HL-60 (cell line): Measurements from ENCODE around the gene ZBTB7C.

ENCODE experiments used
- DNase-seq, 2 experiments: peaks; one replicate each; pipeline ENCODE4 v3.0.0-alpha.2; 2010 to 2020; ENCODE audit warnings: low read depth in 1 of 2, low spot score in 1 of 2
- H3K27ac ChIP-seq: fragments of 250-450 bp; sonication (Bioruptor Pico); replicated peaks from 2 replicates; pipeline ENCODE4 v1.5.1; 2020; ENCODE audit warnings: mild to moderate bottlenecking, moderate library complexity
- H3K27me3 ChIP-seq: fragments of 250-450 bp; sonication (Bioruptor Pico); 2 replicates; pipeline ENCODE4 v1.5.1; 2021; ENCODE audit warnings: mild to moderate bottlenecking, moderate library complexity; ENCODE audit not compliant: insufficient read depth, poor library complexity, severe bottlenecking
- H3K4me3 ChIP-seq: replicated peaks from 2 replicates; pipeline ENCODE4 v1.5.1; 2011; ENCODE audit warnings: mild to moderate bottlenecking, control low read depth, low read length; ENCODE audit not compliant: insufficient read depth
- GABPA ChIP-seq: IDR thresholded peaks from 2 replicates; pipeline ENCODE4 v1.6.1; 2012; ENCODE audit warnings: low read depth
- POLR2AphosphoS5 ChIP-seq: IDR thresholded peaks from 2 replicates; pipeline ENCODE4 v1.6.1; 2012; ENCODE audit warnings: low read depth
- SPI1 ChIP-seq: IDR thresholded peaks from 2 replicates; pipeline ENCODE4 v1.6.1; 2012; ENCODE audit warnings: low read depth, mild to moderate bottlenecking, borderline replicate concordance
- TF ChIP-seq, protein P1 (sequence below): IDR thresholded peaks from one replicate; pipeline ENCODE4 v1.5.1; 2011; ENCODE audit warnings: low read length, control low read depth, inconsistent platforms; ENCODE audit not compliant: insufficient read depth
- TF ChIP-seq, protein P2 (sequence below): IDR thresholded peaks from 2 replicates; pipeline ENCODE4 v1.6.1; 2012; ENCODE audit warnings: low read depth; ENCODE audit not compliant: insufficient replicate concordance

Gene ZBTB7C

DNA sequence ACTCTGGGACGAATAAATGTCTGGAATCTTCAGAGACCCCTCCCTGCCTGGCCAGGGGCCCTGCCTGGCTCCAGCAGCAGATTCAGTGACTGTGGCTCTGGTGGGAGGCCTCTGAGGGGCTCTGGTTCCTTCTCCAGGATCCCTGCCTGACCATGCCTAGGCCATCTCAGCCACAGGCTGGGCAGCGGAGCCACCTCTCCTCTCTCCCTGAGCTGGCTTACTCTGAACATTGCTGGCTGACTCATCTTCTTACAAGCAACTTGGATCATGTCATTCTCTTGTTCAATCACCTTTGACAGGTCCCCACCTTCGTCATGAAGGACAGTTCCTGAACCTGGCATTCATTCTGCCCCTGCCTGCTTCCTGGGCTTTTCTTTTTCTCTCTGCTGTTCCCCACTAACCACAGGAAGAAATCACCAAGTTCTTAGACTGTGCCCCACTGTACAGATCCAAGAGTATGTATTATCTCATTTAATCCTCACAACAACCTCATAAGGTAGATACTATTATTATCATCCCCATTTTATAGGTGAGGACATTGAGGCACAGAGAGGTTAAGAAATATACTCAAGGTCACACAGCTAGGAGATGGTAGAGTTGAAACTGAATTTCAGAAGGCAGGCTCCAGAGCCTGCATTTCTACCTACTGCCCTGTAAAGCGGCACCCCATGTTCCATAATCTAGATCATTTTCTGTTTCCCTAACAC, 323.2 kb downstream of the ZBTB7C start:
- Histone ChIP-seq H3K27ac (no peak overlapping the region), H3K27me3 (peaks cover 3% of the 10 kb centered on the region), H3K4me3 (no peak overlapping the region)
- TF ChIP-seq, protein P1, sequence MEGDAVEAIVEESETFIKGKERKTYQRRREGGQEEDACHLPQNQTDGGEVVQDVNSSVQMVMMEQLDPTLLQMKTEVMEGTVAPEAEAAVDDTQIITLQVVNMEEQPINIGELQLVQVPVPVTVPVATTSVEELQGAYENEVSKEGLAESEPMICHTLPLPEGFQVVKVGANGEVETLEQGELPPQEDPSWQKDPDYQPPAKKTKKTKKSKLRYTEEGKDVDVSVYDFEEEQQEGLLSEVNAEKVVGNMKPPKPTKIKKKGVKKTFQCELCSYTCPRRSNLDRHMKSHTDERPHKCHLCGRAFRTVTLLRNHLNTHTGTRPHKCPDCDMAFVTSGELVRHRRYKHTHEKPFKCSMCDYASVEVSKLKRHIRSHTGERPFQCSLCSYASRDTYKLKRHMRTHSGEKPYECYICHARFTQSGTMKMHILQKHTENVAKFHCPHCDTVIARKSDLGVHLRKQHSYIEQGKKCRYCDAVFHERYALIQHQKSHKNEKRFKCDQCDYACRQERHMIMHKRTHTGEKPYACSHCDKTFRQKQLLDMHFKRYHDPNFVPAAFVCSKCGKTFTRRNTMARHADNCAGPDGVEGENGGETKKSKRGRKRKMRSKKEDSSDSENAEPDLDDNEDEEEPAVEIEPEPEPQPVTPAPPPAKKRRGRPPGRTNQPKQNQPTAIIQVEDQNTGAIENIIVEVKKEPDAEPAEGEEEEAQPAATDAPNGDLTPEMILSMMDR = no peak
- no peak for DNase-seq

DNA sequence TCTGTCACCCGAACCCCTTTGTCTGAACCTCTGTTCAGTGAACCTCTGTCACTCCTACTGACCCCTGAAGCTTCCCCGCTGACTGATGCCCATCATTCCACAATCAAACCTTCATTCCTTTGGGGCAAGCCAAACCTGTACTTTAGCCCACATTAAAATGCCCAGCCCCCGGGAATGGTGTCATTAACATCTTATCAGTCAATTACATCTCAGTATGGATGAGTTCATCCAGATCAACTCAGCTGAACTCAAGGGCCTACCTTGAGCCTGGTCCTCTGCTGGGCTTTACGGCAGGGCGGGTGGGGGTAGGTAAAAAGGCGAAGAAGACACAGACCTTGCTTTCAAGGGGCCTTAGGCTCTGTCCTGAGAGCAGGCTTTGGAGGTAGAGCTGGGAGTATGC, 324.3 kb downstream of the ZBTB7C start:
- H3K27ac ChIP-seq = no peak overlapping the region
- no peak overlapping the region for H3K4me3 ChIP-seq
- TF ChIP-seq, protein P2, sequence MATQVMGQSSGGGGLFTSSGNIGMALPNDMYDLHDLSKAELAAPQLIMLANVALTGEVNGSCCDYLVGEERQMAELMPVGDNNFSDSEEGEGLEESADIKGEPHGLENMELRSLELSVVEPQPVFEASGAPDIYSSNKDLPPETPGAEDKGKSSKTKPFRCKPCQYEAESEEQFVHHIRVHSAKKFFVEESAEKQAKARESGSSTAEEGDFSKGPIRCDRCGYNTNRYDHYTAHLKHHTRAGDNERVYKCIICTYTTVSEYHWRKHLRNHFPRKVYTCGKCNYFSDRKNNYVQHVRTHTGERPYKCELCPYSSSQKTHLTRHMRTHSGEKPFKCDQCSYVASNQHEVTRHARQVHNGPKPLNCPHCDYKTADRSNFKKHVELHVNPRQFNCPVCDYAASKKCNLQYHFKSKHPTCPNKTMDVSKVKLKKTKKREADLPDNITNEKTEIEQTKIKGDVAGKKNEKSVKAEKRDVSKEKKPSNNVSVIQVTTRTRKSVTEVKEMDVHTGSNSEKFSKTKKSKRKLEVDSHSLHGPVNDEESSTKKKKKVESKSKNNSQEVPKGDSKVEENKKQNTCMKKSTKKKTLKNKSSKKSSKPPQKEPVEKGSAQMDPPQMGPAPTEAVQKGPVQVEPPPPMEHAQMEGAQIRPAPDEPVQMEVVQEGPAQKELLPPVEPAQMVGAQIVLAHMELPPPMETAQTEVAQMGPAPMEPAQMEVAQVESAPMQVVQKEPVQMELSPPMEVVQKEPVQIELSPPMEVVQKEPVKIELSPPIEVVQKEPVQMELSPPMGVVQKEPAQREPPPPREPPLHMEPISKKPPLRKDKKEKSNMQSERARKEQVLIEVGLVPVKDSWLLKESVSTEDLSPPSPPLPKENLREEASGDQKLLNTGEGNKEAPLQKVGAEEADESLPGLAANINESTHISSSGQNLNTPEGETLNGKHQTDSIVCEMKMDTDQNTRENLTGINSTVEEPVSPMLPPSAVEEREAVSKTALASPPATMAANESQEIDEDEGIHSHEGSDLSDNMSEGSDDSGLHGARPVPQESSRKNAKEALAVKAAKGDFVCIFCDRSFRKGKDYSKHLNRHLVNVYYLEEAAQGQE = no peak
- TF ChIP-seq POLR2AphosphoS5 (no peak), SPI1 (no peak), GABPA (no peak)
- TF ChIP-seq, protein P1 = no peak
- peaks cover 3% of the 10 kb centered on the region for H3K27me3 ChIP-seq
- no peak for DNase-seq

DNA sequence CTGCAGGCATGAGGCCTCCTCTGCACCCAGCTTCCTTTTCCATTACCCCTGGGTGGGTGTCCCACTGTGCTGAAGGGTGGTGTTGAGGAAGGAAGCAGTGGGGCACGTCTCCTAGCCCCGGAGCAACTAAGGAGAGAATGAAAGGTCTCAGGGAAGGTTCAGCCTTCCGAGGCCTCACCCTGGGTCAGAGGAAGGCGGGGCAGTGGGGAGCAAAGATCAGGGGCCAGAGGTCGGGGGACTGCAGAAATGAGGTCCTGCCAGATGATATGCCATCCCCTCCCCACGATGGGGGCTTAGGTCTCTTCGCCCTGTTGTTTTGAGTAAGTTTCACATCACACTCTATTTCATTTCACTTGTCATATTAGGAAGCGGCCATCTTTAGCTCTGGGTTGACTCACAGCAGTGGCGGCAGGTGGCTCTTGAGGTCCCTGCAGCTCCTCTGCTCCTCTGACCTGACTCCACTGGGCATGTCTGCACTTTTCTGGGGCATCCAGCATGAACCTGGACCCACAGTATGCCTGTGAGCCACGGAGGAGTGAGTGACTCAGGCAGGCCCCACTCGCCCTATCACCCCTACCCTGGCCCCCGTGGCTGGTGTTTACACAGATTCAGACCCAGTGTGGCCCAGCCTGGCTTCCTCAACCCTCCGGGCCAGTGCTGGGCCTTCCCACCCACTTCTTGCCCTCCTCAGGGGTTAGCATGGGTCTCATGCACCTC, 325.0 kb downstream of the ZBTB7C start:
- Histone ChIP-seq H3K27me3 (peaks cover 3% of the 10 kb centered on the region), H3K4me3 (no peak overlapping the region), H3K27ac (no peak overlapping the region)
- no peak for DNase-seq
- TF ChIP-seq, protein P2 = no peak
- no peak for TF ChIP-seq GABPA

DNA sequence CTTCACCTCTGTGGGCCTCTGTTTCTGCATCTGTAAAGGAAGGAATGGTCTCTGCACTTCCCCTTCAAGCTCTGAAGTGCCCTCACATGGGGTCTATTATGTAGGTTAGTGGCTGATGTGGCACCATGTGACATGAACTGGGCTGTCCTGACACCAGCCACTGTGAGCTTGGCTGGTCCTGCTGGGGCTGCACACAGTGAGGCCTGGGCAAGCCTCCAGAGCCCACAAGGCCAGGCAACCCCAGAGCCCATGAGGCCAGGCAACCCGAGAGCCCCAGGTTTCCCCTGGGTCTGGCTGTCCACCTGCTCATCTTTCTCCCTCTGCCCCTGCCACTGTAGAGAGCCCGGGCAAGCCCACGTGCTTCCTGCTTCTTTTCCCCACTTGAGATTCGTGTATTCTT, 328.6 kb downstream of the ZBTB7C start:
- Histone ChIP-seq H3K4me3 (no peak overlapping the region), H3K27me3 (peaks cover 2% of the 10 kb centered on the region), H3K27ac (no peak overlapping the region)
- no peak for DNase-seq
- TF ChIP-seq SPI1 (no peak), GABPA (no peak), POLR2AphosphoS5 (no peak)
- TF ChIP-seq, protein P2 = no peak
- TF ChIP-seq, protein P1 = no peak
